NCI-H1930 (cell line): ENCODE results near the gene TUBB8B.
"Not testable (repeated sequence)": the region's sequence is repeated elsewhere in the genome, so short reads cannot be mapped to it uniquely, and the experiment has no call there.

ENCODE experiments used
- DNase-seq, 2 experiments: peaks; one replicate each; lab custom pipeline; 2025; lab: John Stamatoyannopoulos, UW

Gene TUBB8B

DNA sequence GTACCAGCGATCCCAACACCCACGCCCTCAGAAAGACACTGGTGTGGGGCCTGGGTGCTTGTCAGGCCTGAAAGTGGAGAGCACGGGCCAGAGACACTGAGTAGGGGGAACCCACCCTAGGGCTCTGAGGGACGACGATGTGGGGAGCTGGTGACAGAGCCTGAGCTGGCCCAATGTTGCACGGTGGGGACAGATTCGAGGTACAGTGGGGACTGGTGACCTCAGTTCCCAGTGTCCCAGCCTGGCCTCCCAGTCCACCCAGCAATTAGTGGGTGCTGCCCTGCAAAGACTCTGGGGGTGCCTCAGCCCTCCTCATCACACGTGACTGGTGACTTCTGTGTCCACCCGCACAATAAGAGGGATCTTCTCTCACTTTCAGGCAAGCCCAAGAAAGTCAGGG is 36.6 kb downstream of the TUBB8B start:
- not testable (repeated sequence) for DNase-seq

- not testable (repeated sequence) for DNase-seq
Measured at GRCh38 chr18:11383-12274, 37.8 kb downstream of the TUBB8B start.

DNA sequence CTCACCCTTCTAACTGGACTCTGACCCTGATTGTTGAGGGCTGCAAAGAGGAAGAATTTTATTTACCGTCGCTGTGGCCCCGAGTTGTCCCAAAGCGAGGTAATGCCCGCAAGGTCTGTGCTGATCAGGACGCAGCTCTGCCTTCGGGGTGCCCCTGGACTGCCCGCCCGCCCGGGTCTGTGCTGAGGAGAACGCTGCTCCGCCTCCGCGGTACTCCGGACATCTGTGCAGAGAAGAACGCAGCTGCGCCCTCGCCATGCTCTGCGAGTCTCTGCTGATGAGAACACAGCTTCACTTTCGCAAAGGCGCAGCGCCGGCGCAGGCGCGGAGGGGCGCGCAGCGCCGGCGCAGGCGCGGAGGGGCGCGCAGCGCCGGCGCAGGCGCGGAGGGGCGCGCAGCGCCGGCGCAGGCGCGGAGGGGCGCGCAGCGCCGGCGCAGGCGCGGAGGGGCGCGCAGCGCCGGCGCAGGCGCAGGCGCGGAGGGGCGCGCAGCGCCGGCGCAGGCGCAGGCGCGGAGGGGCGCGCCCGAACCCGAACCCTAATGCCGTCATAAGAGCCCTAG is 38.7 kb downstream of the TUBB8B start:
- DNase-seq: not testable (repeated sequence)

- DNase-seq: not testable (repeated sequence)
Measured at GRCh38 chr18:9937-10336, 39.5 kb downstream of the TUBB8B start.
